AG08395 (cell line): ENCODE results near the gene DNAJB12.
A peak's percentile ranks its signal among the peaks of the same experiment; 100 is the strongest.
"Not testable (repeated sequence)": the region's sequence is repeated elsewhere in the genome, so short reads cannot be mapped to it uniquely, and the experiment has no call there.

Experiments
- DNase-seq: peaks from one replicate; pipeline ENCODE4 v3.0.0; 2012; ENCODE audit warnings: mixed read lengths, low spot score

DNAJB12 gene

DNA sequence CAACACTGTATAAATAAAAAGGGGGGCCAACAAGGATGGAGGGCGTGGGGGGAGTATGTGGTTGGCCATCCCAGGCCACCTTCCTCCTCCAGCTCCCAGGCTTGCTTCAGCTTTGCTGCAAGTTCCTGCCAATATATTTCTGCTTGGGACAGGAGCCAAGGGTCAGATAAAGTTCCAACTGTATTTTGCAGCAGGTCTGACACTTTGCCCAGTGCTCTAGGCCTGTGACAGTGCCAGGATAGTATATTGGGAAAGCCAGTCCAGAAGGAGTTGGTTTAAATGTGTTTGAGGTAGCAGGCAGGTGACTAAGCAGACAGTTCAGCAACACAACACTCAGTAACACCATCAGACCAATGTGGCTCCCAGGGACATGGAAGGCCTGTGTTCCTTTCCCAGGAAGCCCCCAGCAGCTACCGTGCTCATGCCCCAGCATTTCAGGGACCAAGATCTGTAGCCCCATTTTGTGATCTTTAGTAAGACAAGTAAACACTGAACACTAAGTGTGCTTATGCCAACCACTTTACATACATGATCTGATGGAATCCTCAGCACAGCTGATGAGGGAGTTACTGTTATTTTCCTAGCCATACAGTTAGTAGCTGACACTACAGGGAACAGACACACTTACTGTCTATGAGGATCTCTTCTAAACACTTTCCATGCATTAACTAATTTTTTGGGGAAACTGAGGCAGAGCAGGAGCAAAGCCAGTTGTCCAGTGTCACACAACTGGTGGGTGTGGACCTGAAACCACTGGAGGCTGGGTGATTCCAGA is 38.9 kb downstream of the DNAJB12 start:
- DNase-seq: peak; percentile 63

DNA sequence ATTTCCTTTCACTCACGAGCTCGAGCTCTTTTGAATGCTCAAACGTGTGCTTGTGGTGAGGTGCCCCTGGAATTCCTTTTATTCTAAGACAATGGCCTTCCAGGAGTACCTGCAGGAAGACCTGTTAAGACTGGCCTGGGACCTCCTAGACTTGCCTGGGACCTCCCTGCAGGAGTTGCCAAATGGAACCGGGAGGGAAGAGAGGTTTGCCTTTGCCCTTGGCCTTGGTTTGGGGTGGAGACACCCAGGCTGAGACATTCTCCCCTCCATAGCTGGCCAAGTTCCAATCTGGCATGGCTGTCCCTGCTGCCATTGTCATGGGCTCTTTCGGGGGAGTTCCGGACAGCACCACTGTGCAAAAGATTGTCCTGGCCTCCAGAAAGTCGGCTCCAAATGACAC is 39.7 kb downstream of the DNAJB12 start:
- DNase-seq: no peak

- no peak for DNase-seq
Measured at GRCh38 chr10:72314263-72314662, 40.5 kb downstream of the DNAJB12 start.

- DNase-seq: no peak
Measured at GRCh38 chr10:72312865-72313391, 41.8 kb downstream of the DNAJB12 start.

DNA sequence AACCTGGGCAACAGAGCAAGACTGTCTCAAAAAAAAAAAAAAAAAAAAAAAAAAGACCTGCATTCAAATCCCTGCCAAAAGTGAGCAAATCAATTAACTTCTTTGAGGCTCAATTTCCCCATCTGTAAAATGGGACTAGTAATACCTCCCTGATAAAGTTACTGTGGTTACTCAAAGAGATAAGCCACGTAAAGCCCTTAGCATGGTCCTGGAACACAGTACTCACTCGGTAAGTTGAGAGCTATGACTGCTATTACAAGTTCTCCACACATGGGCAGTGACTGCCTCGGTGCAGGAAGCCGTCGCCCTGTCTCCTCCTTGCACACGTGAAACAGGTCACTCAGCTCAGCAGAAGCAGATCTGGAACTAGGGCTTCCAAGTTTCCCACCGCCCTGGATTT is 43.1 kb downstream of the DNAJB12 start:
- DNase-seq: no peak

GRCh38 chr10:72310636-72311035 is 44.1 kb downstream of the DNAJB12 start:
- DNase-seq: peak; percentile 8

DNA sequence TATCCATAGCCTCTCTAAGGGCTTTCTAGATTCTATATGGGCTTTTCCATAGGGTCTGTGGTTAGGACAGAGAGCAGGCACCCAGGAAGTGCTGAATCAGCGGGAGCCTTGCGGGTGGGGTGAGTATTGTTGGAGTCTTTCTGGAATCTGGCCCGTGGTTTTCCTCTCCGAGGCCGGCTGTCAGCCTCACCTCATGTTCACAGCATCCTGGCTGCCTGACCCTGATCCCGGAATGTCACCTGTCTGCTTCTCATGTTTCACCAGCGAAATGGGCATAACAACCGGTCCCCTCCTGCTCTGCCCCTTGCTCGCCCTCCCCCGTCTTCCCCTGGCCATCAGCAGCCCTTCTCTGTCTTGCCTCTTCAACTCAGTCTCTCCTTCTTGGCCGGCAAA is 44.5 kb downstream of the DNAJB12 start:
- no peak for DNase-seq

- DNase-seq: peak; percentile 43
Measured at GRCh38 chr10:72309290-72310240, 45.2 kb downstream of the DNAJB12 start.

- DNase-seq: peak; percentile 67
Measured at GRCh38 chr10:72308320-72308987, 46.3 kb downstream of the DNAJB12 start.

- DNase-seq: not testable (repeated sequence)
Measured at GRCh38 chr10:72307711-72308110, 47.0 kb downstream of the DNAJB12 start.

- DNase-seq: no peak
Measured at GRCh38 chr10:72306215-72306760, 48.4 kb downstream of the DNAJB12 start.

DNA sequence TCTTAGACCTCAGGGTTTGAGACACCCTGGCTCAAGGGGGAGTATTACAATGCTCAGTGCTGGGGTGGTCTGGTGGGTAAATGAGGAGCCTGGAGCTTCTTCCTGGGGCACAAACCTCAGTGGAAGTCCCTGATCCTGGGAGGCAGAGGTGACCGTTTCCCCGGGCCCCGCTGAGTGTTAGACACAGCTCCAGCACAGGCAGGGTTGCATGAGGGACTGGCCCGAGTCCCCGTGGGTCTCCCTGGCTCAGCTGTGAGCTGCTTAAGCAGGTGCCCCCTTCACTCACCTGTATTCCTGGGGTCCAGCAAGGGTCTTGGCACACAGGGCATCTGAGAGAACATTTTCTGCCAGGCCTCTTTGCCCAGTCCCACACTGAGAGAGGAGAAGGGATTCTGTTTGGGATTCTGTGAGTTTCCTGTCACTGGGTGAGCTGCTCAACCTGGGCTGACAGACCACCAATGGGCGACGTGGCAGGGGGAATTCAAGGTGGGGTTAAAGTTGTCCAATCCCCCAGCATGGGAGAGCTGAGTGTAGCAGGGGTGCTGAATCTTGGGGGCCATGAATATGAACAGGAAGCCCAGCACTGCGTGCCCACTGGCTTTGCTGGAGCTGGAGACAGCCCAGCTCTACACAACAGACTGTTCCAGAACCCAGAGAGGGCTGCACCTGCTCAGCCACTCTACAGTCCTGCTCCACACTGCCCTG is 51.1 kb downstream of the DNAJB12 start:
- no peak for DNase-seq

DNA sequence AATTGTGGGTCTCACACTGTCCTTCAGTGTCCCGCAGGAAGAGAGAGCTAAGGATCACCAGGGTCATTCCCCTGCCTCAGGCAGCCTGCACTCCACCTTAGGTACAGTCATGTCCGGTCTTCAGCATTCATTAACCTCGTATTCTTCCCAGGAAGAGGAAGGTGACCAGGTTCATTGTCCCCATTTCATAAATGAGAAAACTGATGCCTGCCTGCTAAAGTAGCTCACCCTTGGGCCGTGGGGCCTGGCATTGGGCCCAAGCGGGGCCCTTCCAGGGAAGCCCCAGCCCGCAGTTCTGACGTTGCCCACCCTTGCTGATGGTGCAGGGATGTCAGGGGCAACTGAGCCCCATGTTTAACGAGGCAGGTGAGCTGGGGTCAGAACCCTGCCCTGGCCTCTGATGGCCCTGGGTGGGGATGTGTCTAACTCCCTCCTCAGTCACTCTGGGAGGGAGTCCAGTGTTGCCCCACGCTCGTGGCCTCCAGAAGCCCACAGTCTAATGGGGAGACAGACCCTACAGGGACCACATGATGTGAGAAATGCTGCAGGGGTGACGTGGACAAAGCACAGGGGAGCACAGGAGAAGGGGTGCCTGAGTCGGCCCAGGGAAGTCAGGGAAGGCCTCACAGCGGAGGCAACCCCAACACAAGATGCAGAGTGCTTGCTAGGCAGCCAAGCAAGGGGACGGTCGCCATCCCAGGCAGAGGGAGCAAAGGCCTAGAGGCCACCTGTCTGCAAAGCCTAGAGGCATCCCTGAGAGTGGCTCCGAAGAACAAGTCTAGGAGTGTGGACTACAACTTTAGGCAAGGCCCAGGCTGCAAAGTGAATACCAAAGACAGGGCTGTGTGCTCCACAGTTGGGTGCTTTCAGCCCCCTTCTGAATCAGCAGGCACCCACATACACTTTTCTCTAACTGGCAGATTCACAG is 55.9 kb downstream of the DNAJB12 start:
- no peak for DNase-seq

- DNase-seq: peak; percentile 98
Measured at GRCh38 chr10:72297805-72298591, 56.7 kb downstream of the DNAJB12 start.

GRCh38 chr10:72297281-72297804 is 57.4 kb downstream of the DNAJB12 start:
- peak; percentile 88 for DNase-seq

DNA sequence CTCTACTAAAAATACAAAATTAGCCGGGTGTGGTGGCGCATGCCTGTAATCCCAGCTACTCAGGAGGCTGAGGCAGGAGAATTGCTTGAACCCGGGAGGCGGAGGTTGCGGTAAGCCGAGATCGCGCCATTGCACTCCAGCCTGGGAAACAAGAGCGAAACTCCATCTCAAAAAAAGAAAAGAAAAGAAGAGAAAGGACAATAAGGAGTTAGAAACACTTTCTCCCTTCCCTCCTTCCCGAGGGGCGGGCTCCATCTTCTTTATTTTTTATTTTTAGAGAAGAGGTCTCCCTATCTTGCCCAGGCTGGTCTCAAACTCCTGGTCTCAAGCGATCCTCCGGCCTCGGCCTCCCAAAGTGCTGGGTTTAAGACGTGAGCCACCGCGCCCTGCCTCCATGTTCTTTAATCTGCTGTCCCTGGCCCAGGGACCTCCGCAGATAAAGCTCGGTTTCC is 57.9 kb downstream of the DNAJB12 start:
- not testable (repeated sequence) for DNase-seq

DNA sequence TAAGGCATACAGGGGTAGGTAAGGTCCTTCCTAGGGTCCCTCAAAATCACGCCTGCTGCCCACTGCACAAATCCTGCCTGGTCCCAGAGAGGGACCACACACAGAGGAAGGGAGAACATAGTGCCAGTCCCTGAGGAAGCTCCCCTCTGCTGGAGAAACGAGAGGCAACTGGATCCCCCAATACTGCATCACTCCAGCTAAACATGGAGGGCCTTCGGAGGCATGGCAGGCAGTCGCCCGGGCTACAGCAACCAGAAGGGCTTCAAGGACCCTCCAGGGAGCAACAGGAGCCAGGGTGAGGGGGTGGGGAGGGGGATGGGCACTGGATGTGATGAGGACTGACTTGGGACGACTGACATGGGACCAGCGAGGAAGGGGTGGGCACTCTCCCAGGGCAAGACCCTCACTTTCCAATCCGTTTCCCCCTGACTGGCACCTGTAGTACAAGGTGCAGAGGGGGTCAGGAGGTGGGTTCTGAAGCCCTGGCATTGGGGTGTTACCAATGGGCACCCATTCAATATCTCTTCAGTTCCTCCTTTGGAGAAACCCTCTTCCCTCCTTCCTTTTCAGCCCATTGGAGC is 59.3 kb downstream of the DNAJB12 start:
- no peak for DNase-seq

GRCh38 chr10:72292223-72292691 is 62.5 kb downstream of the DNAJB12 start:
- DNase-seq: no peak
